ENCODE measurements around the gene STRA6. TPM values are rescaled to one million over a fixed set of nuclear protein-coding genes. Genes with fewer than 3 reads are reported as not detected.

STRA6 gene
- total RNA-seq, 1 donor from 2014 or later: not detected

DNA sequence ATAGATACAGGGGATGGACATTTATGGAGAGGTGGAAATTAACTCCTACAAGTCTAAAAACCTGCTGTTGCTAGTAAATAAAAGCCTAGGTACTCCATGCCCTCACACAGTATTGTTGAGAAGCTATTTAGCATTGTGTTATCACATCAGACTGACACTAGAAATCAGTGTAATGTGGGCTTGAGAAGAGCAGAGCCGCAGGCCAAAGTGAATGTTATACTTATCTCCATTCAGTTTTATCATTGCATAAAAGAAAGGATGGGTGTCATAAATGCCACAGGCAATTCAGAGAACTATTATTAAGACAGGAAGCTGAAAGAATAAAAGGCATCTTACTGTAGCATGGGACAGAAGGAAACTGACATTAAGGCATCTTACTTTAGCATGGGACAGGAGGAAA is 42.8 kb downstream of the STRA6 start:
- H3K4me3 ChIP-seq: no peak overlapping the region
- no peak for DNase-seq (ENCODE audit: low spot score in 2 of 2)
- no peak overlapping the region for H3K27ac ChIP-seq
- no peaks in the 10 kb centered on the region for H3K9me3 ChIP-seq
- peaks cover 3 to 25% of the 10 kb centered on the region in 2 donors for H3K4me1 ChIP-seq
- intact Hi-C loops (cut with DNase I): loop anchor here (5.0 kb wide), 1 partner anchor 43 kb away; the partner anchor contains the start of gene STRA6
- H3K27me3 ChIP-seq: no peaks in the 10 kb centered on the region
- no peak for TF ChIP-seq CTCF (IDR thresholded peaks at IDR 0.05)
- no peaks in the 10 kb centered on the region for H3K36me3 ChIP-seq

DNA sequence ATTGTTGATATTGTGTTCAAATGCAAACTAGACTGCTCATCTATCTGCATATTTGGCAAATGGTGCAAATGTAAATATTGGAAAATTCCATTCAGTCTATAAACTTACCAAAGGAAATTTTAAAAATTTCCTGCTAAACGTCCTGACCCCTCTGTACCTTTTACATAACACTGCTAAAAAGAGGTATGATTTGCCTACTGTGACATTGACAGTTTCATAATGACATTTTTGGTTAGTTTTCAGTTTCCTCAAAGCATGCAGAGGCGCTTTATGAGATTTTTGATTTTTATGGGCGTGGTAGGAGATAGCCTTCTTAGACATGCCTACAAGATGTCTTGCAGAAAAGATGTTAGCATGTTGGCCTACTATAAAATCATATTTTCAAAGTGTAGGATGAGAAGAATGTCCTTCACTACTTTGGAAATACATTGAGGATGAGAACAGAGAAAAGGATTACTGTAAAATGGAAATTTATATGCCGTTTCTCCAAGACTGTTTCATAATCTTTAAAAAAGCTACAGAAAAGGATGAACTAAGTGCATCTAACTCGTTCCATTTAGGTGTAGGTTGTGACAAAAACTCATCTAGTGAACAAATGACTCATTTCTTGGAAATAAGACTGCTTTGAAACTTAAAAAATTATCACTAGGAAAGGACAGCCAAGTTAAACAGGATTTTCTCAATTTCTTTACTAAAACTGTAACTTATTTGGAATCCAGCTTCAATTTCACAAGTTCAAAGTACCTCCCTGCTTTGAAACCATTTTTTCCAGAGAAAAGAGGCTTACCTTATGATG is 43.5 kb downstream of the STRA6 start:
- H3K27ac ChIP-seq: no peak overlapping the region
- TF ChIP-seq CTCF (IDR thresholded peaks at IDR 0.05): no peak
- H3K4me3 ChIP-seq: no peak overlapping the region
- H3K9me3 ChIP-seq: no peaks in the 10 kb centered on the region
- no peak for DNase-seq (ENCODE audit: low spot score in 2 of 2)
- no peaks in the 10 kb centered on the region for H3K36me3 ChIP-seq
- H3K27me3 ChIP-seq: no peaks in the 10 kb centered on the region
- intact Hi-C loops (cut with DNase I): loop anchor here (5.0 kb wide), 1 partner anchor 43 kb away; the partner anchor contains the start of gene STRA6
- peaks cover 3 to 25% of the 10 kb centered on the region in 2 donors for H3K4me1 ChIP-seq

DNA sequence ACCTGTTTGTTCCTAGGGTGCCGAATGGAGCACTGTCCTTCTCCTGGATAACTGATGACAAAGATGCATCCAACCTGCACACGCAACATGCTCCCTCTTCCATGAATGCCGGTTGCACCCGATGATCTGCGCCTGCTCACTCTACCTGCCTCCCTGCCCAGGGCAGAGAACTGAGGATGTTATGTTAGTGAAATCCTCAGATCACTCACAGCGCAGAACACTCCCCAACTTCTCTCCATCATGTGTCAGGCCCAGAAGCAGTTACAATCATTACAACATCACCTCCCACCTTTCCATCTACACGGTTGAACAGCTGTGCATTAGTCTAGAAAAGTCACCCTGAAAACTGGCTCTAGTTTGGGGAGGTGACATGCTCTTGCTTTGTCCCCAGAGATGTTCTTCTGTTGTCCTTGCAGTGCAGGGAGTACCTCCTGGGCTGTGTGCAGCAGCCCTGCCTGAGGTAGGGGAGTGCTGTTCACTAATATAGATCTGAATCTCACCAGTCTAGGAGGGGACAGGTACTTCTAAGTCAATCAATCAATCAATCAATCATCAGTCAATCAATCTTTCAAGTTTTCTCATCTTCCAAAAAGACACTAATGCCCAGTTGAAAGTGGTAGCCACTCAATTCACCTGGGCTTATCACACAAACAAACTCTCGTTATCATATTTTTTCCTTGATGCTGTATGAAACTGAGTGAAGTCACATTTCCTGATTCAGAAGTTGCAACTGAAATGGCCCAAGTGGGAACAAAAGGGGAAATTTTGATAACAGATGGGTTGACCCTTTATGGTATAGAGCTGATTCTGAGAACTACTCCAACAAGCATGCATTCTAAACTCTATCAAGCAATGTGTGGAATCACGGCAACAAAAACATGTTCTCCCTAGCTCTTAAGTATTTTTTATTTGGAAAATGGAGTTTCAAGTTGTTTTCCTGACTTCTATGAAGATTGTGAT is 44.4 kb downstream of the STRA6 start:
- intact Hi-C loops (cut with DNase I): loop anchor here (2.0 to 5.0 kb wide), 2 partner anchors 15 to 44 kb away; partner anchors contain the start of genes ISLR and STRA6
- peaks cover 3 to 25% of the 10 kb centered on the region in 2 donors for H3K4me1 ChIP-seq
- no peak for TF ChIP-seq CTCF (IDR thresholded peaks at IDR 0.05)
- no peak for DNase-seq (ENCODE audit: low spot score in 2 of 2)
- H3K27me3 ChIP-seq: no peaks in the 10 kb centered on the region
- no peaks in the 10 kb centered on the region for H3K9me3 ChIP-seq
- H3K36me3 ChIP-seq: no peaks in the 10 kb centered on the region
- H3K4me3 ChIP-seq: no peak overlapping the region
- H3K27ac ChIP-seq: peak overlapping the region; percentile 59 to 72

DNA sequence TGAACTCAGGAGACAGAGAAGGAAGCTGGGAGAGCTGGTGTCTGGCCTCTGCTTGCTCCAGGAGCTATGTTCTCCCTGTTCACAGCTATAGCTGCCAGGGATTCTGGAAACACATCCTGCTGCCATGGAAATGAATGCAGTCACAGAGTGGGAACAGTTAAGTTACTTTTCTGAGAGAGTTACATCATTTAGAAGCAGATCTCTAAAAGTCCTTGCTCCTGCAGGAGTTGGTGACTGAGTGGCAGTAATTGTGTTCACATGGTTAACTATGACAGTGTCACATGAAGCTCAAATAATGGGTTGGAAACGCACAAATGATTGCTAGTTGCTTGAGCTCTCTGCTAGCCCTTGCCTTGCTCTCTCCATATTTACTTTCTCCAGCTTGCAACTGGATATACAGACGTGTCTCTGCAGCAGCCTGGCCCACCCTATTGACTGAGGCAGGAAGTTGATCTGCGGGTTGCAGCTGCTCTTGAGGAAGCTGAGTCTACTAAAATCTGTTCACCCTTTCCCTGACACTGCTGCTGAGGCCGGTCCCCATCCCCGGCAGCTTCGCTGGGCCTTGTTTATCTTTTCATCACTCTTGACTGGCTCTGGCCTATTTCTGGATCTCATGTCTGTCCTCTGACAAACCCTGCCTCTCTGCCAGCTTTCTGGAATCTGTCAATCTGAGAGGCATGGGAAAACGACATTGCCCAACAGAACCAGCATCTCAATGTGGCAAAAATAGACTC is 45.7 kb downstream of the STRA6 start:
- Histone ChIP-seq H3K36me3 (no peaks in the 10 kb centered on the region), H3K9me3 (no peaks in the 10 kb centered on the region), H3K27me3 (no peaks in the 10 kb centered on the region), H3K27ac (peak overlapping the region; percentile 59 to 72), H3K4me1 (peaks cover 3 to 25% of the 10 kb centered on the region in 2 donors), H3K4me3 (no peak overlapping the region)
- DNase-seq (ENCODE audit: low spot score in 2 of 2): peak in 1 of 2 donors; percentile 80
- intact Hi-C loops (cut with DNase I): loop anchor here (2.0 to 5.0 kb wide), 2 partner anchors 16 to 45 kb away; partner anchors contain the start of genes ISLR and STRA6
- no peak for TF ChIP-seq CTCF (IDR thresholded peaks at IDR 0.05)
